ENCODE results near the gene ZNF775.

Gene ZNF775

GRCh38 chr7:150340024-150340749 is 38.9 kb upstream of the ZNF775 start:
- no peak for TF ChIP-seq POLR2A (IDR thresholded peaks at IDR 0.05; ENCODE audit: low read depth, low read length)
- no peak for DNase-seq (ENCODE audit: insufficient read length, low spot score)
- no peak for FAIRE-seq

GRCh38 chr7:150340875-150341262 is 38.3 kb upstream of the ZNF775 start:
- no peak for FAIRE-seq
- DNase-seq (ENCODE audit: insufficient read length, low spot score): no peak
- no peak for TF ChIP-seq POLR2A (IDR thresholded peaks at IDR 0.05; ENCODE audit: low read depth, low read length)

GRCh38 chr7:150341263-150342120 is 37.6 kb upstream of the ZNF775 start, which contains the start of gene RARRES2:
TSS of gene RARRES2 (minus strand) at chr7:150341629. CDS start at chr7:150340609, 1,020 bp downstream.
- FAIRE-seq (no peak), DNase-seq (ENCODE audit: insufficient read length, low spot score) (no peak)
- no peak for TF ChIP-seq POLR2A (IDR thresholded peaks at IDR 0.05; ENCODE audit: low read depth, low read length)

GRCh38 chr7:150342121-150342408 is 37.1 kb upstream of the ZNF775 start:
- DNase-seq (ENCODE audit: insufficient read length, low spot score) (no peak), FAIRE-seq (no peak)
- no peak for TF ChIP-seq POLR2A (IDR thresholded peaks at IDR 0.05; ENCODE audit: low read depth, low read length)

- FAIRE-seq (no peak), DNase-seq (ENCODE audit: insufficient read length, low spot score) (no peak)
- no peak for TF ChIP-seq POLR2A (IDR thresholded peaks at IDR 0.05; ENCODE audit: low read depth, low read length)
Measured at GRCh38 chr7:150343225-150343624, 35.9 kb upstream of the ZNF775 start.

GRCh38 chr7:150344299-150344698 is 34.8 kb upstream of the ZNF775 start:
- DNase-seq (ENCODE audit: insufficient read length, low spot score) (no peak), FAIRE-seq (no peak)
- TF ChIP-seq POLR2A (IDR thresholded peaks at IDR 0.05; ENCODE audit: low read depth, low read length): no peak

GRCh38 chr7:150345012-150345411 is 34.1 kb upstream of the ZNF775 start:
- no peak for TF ChIP-seq POLR2A (IDR thresholded peaks at IDR 0.05; ENCODE audit: low read depth, low read length)
- FAIRE-seq (no peak), DNase-seq (ENCODE audit: insufficient read length, low spot score) (no peak)

GRCh38 chr7:150346922-150347321 is 32.2 kb upstream of the ZNF775 start:
- no peak for DNase-seq (ENCODE audit: insufficient read length, low spot score)
- no peak for FAIRE-seq
- TF ChIP-seq POLR2A (IDR thresholded peaks at IDR 0.05; ENCODE audit: low read depth, low read length): no peak

GRCh38 chr7:150351587-150352194 is 27.4 kb upstream of the ZNF775 start:
- TF ChIP-seq POLR2A (IDR thresholded peaks at IDR 0.05; ENCODE audit: low read depth, low read length): no peak
- no peak for FAIRE-seq
- no peak for DNase-seq (ENCODE audit: insufficient read length, low spot score)

- TF ChIP-seq POLR2A (IDR thresholded peaks at IDR 0.05; ENCODE audit: low read depth, low read length): no peak
- FAIRE-seq: no peak
Measured at GRCh38 chr7:150355666-150356059, 23.5 kb upstream of the ZNF775 start.

GRCh38 chr7:150356265-150356897 is 22.7 kb upstream of the ZNF775 start:
- TF ChIP-seq POLR2A (IDR thresholded peaks at IDR 0.05; ENCODE audit: low read depth, low read length): no peak
- no peak for FAIRE-seq
- no peak for DNase-seq (ENCODE audit: insufficient read length, low spot score)

More at GRCh38 chr7:150355666-150356059, 23.5 kb upstream of the ZNF775 start:
- no peak for DNase-seq (ENCODE audit: insufficient read length, low spot score)

GRCh38 chr7:150357270-150357669 is 21.9 kb upstream of the ZNF775 start:
- DNase-seq (ENCODE audit: insufficient read length, low spot score) (no peak), FAIRE-seq (no peak)
- no peak for TF ChIP-seq POLR2A (IDR thresholded peaks at IDR 0.05; ENCODE audit: low read depth, low read length)

- no peak for FAIRE-seq
- no peak for DNase-seq (ENCODE audit: insufficient read length, low spot score)
- TF ChIP-seq POLR2A (IDR thresholded peaks at IDR 0.05; ENCODE audit: low read depth, low read length): no peak
Measured at GRCh38 chr7:150357771-150358427, 21.2 kb upstream of the ZNF775 start.
